Smooth muscle cell (in vitro differentiated cells): ENCODE results near the gene SAMHD1. TPM values are rescaled to one million over a fixed set of nuclear protein-coding genes. Genes with fewer than 3 reads are reported as not detected.
"Not testable (repeated sequence)": the region's sequence is repeated elsewhere in the genome, so short reads cannot be mapped to it uniquely, and the experiment has no call there.

ENCODE experiments used
- DNase-seq: peaks from one replicate; lab custom pipeline; 2025; ENCODE audit not compliant: unreplicated experiment; lab: John Stamatoyannopoulos, UW
- H2AFZ ChIP-seq: fragments of 200-600 bp; sonication (generic); 2 replicates; pipeline ENCODE4 v1.6.0; 2016; ENCODE audit warnings: antibody characterized with exemption, low read depth, mild to moderate bottlenecking
- H3F3A ChIP-seq: fragments of 200-600 bp; sonication (generic); 2 replicates; pipeline ENCODE4 v1.6.0; 2017; ENCODE audit warnings: antibody characterized with exemption, low read depth
- H3K27ac ChIP-seq: fragments of 200-600 bp; sonication (generic); 2 replicates; pipeline ENCODE4 v1.5.1; 2016; ENCODE audit warnings: low read depth, mild to moderate bottlenecking
- H3K27me3 ChIP-seq: fragments of 200-600 bp; sonication (generic); 2 replicates; pipeline ENCODE4 v1.6.1; 2016; ENCODE audit warnings: low read depth, mild to moderate bottlenecking
- H3K36me3 ChIP-seq: fragments of 200-600 bp; sonication (generic); 2 replicates; pipeline ENCODE4 v1.5.1; 2016; ENCODE audit warnings: low read depth
- H3K4me1 ChIP-seq: fragments of 200-600 bp; sonication (generic); 2 replicates; pipeline ENCODE4 v1.5.1; 2016; ENCODE audit warnings: low read depth
- H3K4me2 ChIP-seq: fragments of 200-600 bp; sonication (generic); 2 replicates; pipeline ENCODE4 v1.6.0; 2016; ENCODE audit warnings: mild to moderate bottlenecking
- H3K4me3 ChIP-seq: fragments of 200-600 bp; sonication (generic); 2 replicates; pipeline ENCODE4 v1.5.1; 2016; ENCODE audit warnings: mild to moderate bottlenecking
- H3K79me2 ChIP-seq: fragments of 200-600 bp; sonication (generic); 2 replicates; pipeline ENCODE4 v1.6.0; 2016; ENCODE audit warnings: low read depth, mild to moderate bottlenecking
- H3K9ac ChIP-seq: fragments of 200-600 bp; sonication (generic); 2 replicates; pipeline ENCODE4 v1.6.0; 2016; ENCODE audit warnings: low read depth
- H3K9me3 ChIP-seq: fragments of 200-600 bp; sonication (generic); replicated peaks from 2 replicates; pipeline ENCODE4 v1.5.1; 2016; ENCODE audit warnings: low read depth
- H4K20me1 ChIP-seq: fragments of 200-600 bp; sonication (generic); 2 replicates; pipeline ENCODE4 v1.6.0; 2016; ENCODE audit warnings: low read depth
- WGBS: methylation state at CpG from one replicate; pipeline ENCODE4 v1.1.7; 2016; ENCODE audit warnings: low lambda C conversion rate; 5-methylcytosine and 5-hydroxymethylcytosine counted together
- polyA plus RNA-seq: library from polyadenylated mRNA; unstranded; fragments of >200 nt; fragmentation: Nextera tagmentation; extraction: Ambion mirVana; gene quantifications from 2 replicates; pipeline ENCODE4 v1.2.1, GENCODE V29; 2016
- total RNA-seq: library from RNA; depleted of rRNA; stranded (reverse); fragments of >200 nt; gene quantifications from 2 replicates; pipeline ENCODE4 v1.2.3, GENCODE V29; 2014
- TF ChIP-seq, protein P1 (sequence below): fragments of 200-600 bp; sonication (generic); IDR thresholded peaks from 2 replicates; pipeline ENCODE4 v1.5.1; 2017; ENCODE audit warnings: borderline replicate concordance, mild to moderate bottlenecking, antibody characterized with exemption; ENCODE audit not compliant: insufficient read depth, poor library complexity, severe bottlenecking

Gene SAMHD1
- total and polyA plus RNA-seq, 2 experiments from 2014 or later, result 2.1 to 4.6 TPM

DNA sequence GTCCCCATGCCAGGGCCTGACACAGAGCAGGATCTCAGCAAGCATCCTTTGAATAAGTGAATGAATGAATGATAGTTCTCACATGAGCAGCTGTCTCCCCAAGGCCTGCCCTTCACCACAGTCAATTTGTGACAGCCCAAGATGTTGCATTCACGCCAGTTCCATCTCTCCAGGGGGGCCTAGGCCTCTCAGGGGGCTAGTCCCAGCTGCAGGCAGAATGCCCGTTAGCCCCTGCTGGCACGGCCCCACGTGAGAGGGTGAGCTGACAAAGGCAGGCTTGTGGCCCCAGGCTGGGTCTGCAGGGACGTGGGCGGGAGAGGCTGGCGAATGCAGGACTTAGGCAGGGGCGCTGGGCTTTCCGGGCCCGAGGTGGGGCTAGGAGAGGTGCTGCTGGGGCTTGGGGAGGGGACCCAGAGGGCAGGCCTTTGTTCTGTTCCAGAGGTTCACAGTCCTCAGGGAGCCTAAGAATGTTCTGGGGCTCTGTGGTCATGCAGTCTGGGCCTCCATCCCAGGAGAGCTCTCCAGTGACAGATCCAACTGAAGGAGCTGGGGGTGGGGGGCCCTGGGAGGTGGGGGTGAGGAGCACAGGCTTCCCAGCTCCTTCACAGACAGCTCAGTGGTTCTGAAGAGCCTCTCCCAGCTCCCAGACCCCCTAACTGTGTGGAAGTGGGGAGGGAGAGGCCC, 106.1 kb downstream of the SAMHD1 start:
- no peak overlapping the region for H3K4me3 ChIP-seq
- no peak overlapping the region for H3K9ac ChIP-seq
- H4K20me1 ChIP-seq, result peaks cover 18% of the 10 kb centered on the region
- no peaks in the 10 kb centered on the region for H3K36me3 ChIP-seq
- WGBS, result 83% methylated on average over 10 of the region's 10 CpGs
- TF ChIP-seq, protein P1, sequence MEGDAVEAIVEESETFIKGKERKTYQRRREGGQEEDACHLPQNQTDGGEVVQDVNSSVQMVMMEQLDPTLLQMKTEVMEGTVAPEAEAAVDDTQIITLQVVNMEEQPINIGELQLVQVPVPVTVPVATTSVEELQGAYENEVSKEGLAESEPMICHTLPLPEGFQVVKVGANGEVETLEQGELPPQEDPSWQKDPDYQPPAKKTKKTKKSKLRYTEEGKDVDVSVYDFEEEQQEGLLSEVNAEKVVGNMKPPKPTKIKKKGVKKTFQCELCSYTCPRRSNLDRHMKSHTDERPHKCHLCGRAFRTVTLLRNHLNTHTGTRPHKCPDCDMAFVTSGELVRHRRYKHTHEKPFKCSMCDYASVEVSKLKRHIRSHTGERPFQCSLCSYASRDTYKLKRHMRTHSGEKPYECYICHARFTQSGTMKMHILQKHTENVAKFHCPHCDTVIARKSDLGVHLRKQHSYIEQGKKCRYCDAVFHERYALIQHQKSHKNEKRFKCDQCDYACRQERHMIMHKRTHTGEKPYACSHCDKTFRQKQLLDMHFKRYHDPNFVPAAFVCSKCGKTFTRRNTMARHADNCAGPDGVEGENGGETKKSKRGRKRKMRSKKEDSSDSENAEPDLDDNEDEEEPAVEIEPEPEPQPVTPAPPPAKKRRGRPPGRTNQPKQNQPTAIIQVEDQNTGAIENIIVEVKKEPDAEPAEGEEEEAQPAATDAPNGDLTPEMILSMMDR, result no peak
- H3K4me1 ChIP-seq, result peaks cover 9% of the 10 kb centered on the region
- H3K27ac ChIP-seq, result no peak overlapping the region
- H3K27me3 ChIP-seq, result no peaks in the 10 kb centered on the region
- H3F3A ChIP-seq, result peaks cover 8% of the 10 kb centered on the region
- peaks cover 24% of the 10 kb centered on the region for H3K79me2 ChIP-seq
- DNase-seq, result no peak
- H3K9me3 ChIP-seq, result no peaks in the 10 kb centered on the region
- no peak overlapping the region for H3K4me2 ChIP-seq
- H2AFZ ChIP-seq, result no peak overlapping the region

DNA sequence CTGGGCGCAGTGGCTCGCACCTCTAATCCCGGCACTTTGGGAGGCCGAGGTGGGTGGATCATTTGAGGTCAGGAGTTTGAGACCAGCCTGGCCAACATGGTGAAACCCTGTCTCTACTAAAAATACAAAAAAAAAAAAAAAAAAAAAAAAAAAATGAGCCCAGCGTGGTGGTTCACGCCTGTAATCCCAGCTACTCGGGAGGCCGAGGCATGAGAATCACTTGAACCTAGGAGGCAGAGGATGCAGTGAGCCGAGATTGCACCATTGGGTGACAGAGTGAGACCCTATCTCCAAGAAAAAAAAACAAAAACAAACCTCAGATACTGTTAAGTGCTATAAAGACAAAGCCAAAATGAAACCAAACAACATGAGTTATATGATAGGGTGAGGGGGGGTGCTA, 110.5 kb downstream of the SAMHD1 start:
- WGBS, result 96% methylated on average over 9 of the region's 9 CpGs
- H4K20me1 ChIP-seq, H3K9me3 ChIP-seq, H3F3A ChIP-seq, H3K9ac ChIP-seq, H3K4me1 ChIP-seq, H2AFZ ChIP-seq, H3K36me3 ChIP-seq, H3K4me3 ChIP-seq, H3K27ac ChIP-seq, H3K27me3 ChIP-seq, H3K4me2 ChIP-seq, DNase-seq: not testable (repeated sequence)
- H3K79me2 ChIP-seq, result peaks cover 14% of the 10 kb centered on the region

Other genes with a start within 250 kb of the SAMHD1 start
- gene NDRG3, start 205.6 kb downstream of the SAMHD1 start, total RNA-seq, result 14.6 and 16.3 TPM in 2 replicates
- gene NDRG3, start 205.6 kb downstream of the SAMHD1 start, polyA plus RNA-seq, result 13.4 and 18.7 TPM in 2 replicates
- 17.0 and 23.0 TPM in 2 replicates for gene DSN1, start 177.9 kb downstream of the SAMHD1 start, total RNA-seq
- gene DSN1, start 177.9 kb downstream of the SAMHD1 start, polyA plus RNA-seq, result 15.1 and 17.4 TPM in 2 replicates
- not detected in 2 replicates for gene TLDC2, start 75.6 kb downstream of the SAMHD1 start, total RNA-seq
- gene TLDC2, start 75.6 kb downstream of the SAMHD1 start, polyA plus RNA-seq, result not detected in 2 replicates
- 6.4 and 8.5 TPM in 2 replicates for gene RBL1, start 144.3 kb upstream of the SAMHD1 start, total RNA-seq
- gene RBL1, start 144.3 kb upstream of the SAMHD1 start, polyA plus RNA-seq, result 2.3 and 2.7 TPM in 2 replicates
- gene RPN2, start 227.6 kb upstream of the SAMHD1 start, total RNA-seq, result 325 and 363 TPM in 2 replicates
- gene RPN2, start 227.6 kb upstream of the SAMHD1 start, polyA plus RNA-seq, result 349 and 372 TPM in 2 replicates
- 1.6 and 2.2 TPM in 2 replicates for gene MROH8, start 227.8 kb upstream of the SAMHD1 start, total RNA-seq
- 0.81 and 2.8 TPM in 2 replicates for gene MROH8, start 227.8 kb upstream of the SAMHD1 start, polyA plus RNA-seq